ENCODE data around the gene DDX10. TPM values are rescaled to one million over a fixed set of nuclear protein-coding genes. Genes with fewer than 3 reads are reported as not detected.
"Not testable (repeated sequence)": the region's sequence is repeated elsewhere in the genome, so short reads cannot be mapped to it uniquely, and the experiment has no call there.

The DDX10 gene
- total RNA-seq, 4 donors from 2014 or later = 5.5 to 25.0 (median 17.5) TPM

- intact Hi-C loops (cut with DNase I) = no loop called here
- 80 to 87% methylated on average over 3 of the region's 3 CpGs for WGBS, 2 donors
- TF ChIP-seq POLR2A (IDR thresholded peaks at IDR 0.05) (no peak), CTCF (IDR thresholded peaks at IDR 0.05) (no peak)
- Histone ChIP-seq H3K27me3 (no peaks in the 10 kb centered on the region), H3K4me3 (no peak overlapping the region), H3K27ac (no peak overlapping the region), H3K9me3 (no peaks in the 10 kb centered on the region), H3K36me3 (no peaks in the 10 kb centered on the region), H3K4me1 (no peaks in the 10 kb centered on the region)
- DNase-seq = no peak
Observed at GRCh38 chr11:108768370-108768769, 103.5 kb downstream of the DDX10 start.

- intact Hi-C loops (cut with DNase I) = no loop called here
- Histone ChIP-seq H3K4me1 (no peaks in the 10 kb centered on the region), H3K27me3 (no peaks in the 10 kb centered on the region), H3K27ac (no peak overlapping the region), H3K9me3 (no peaks in the 10 kb centered on the region), H3K4me3 (no peak overlapping the region), H3K36me3 (no peaks in the 10 kb centered on the region)
- DNase-seq = no peak
- 47 to 59% methylated on average over 1 of the region's 1 CpG for WGBS, 2 donors
- TF ChIP-seq POLR2A (IDR thresholded peaks at IDR 0.05) = no peak
Observed at GRCh38 chr11:108768964-108769363, 104.1 kb downstream of the DDX10 start.

- no peak overlapping the region for H3K27ac ChIP-seq
- 77 to 81% methylated on average over 5 of the region's 5 CpGs for WGBS, 2 donors
- no peaks in the 10 kb centered on the region for H3K27me3 ChIP-seq
- no peaks in the 10 kb centered on the region for H3K36me3 ChIP-seq
- no peak for DNase-seq
- TF ChIP-seq POLR2A (IDR thresholded peaks at IDR 0.05) (no peak), CTCF (IDR thresholded peaks at IDR 0.05) (no peak)
- peaks cover 0 to 4% (median 0%) of the 10 kb centered on the region in 3 donors for H3K4me1 ChIP-seq
- intact Hi-C loops (cut with DNase I) = no loop called here
- H3K4me3 ChIP-seq = no peak overlapping the region
- H3K9me3 ChIP-seq = no peaks in the 10 kb centered on the region
Observed at GRCh38 chr11:108774037-108774730, 109.3 kb downstream of the DDX10 start.

GRCh38 chr11:108775324-108775723 lies 110.5 kb downstream of the DDX10 start:
- intact Hi-C loops (cut with DNase I) = no loop called here
- H3K27ac ChIP-seq = no peak overlapping the region
- H3K4me3 ChIP-seq = no peak overlapping the region
- no peak for TF ChIP-seq POLR2A (IDR thresholded peaks at IDR 0.05)
- no peak for TF ChIP-seq CTCF (IDR thresholded peaks at IDR 0.05)
- no peaks in the 10 kb centered on the region for H3K27me3 ChIP-seq
- H3K9me3 ChIP-seq = no peaks in the 10 kb centered on the region
- peaks cover 0 to 9% (median 0%) of the 10 kb centered on the region in 3 donors for H3K4me1 ChIP-seq
- WGBS, 2 donors = 75 to 88% methylated on average over 1 of the region's 1 CpG
- no peak for DNase-seq
- no peaks in the 10 kb centered on the region for H3K36me3 ChIP-seq

GRCh38 chr11:108779147-108779546 lies 114.3 kb downstream of the DDX10 start:
- 80 to 90% methylated on average over 4 of the region's 4 CpGs for WGBS, 2 donors
- H3K27ac ChIP-seq; H3K9me3 ChIP-seq; H3K36me3 ChIP-seq; intact Hi-C loops (cut with DNase I); H3K27me3 ChIP-seq; H3K4me3 ChIP-seq; DNase-seq: not testable (repeated sequence)
- peaks cover 0 to 28% (median 0%) of the 10 kb centered on the region in 3 donors for H3K4me1 ChIP-seq

GRCh38 chr11:108780119-108780518 lies 115.2 kb downstream of the DDX10 start:
- H3K27me3 ChIP-seq = no peaks in the 10 kb centered on the region
- no peak overlapping the region for H3K4me3 ChIP-seq
- TF ChIP-seq CTCF (IDR thresholded peaks at IDR 0.05) (no peak), POLR2A (IDR thresholded peaks at IDR 0.05) (no peak)
- intact Hi-C loops (cut with DNase I) = no loop called here
- H3K36me3 ChIP-seq = no peaks in the 10 kb centered on the region
- H3K4me1 ChIP-seq = peaks cover 0 to 33% (median 0%) of the 10 kb centered on the region in 3 donors
- H3K9me3 ChIP-seq = no peaks in the 10 kb centered on the region
- no peak overlapping the region for H3K27ac ChIP-seq
- DNase-seq = no peak
- 36 to 47% methylated on average over 1 of the region's 1 CpG for WGBS, 2 donors

Data from esophagus squamous epithelium (tissue), 5 donors.